Measurements from ENCODE around the gene KLK2.

The KLK2 gene

GRCh38 chr19:50924586-50924985, 51.3 kb downstream of the KLK2 start:
- no peak for DNase-seq (ENCODE audit: low read depth)

DNA sequence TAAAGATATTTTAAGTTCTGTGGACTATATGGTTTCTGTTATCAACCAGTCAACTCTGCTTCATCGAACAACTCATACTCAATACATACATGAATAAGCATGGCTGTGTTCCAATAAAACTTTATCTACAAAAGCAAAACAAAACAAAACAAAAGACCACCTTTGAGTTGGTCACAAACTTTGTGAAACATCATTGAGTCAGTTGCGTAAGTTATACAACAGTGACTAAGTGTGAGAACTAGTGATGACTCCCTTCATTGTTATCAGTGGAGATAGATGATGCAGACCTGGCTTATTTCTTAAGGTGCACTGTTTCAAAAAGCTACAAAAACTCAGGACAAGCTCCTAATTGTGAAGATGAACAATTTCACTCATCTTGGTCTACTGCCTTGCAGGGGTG, 52.5 kb downstream of the KLK2 start:
- DNase-seq (ENCODE audit: low read depth): no peak

- no peak for DNase-seq (ENCODE audit: low read depth)
These were observed 52.9 kb downstream of the KLK2 start for GRCh38 chr19:50926144-50926543.

DNA sequence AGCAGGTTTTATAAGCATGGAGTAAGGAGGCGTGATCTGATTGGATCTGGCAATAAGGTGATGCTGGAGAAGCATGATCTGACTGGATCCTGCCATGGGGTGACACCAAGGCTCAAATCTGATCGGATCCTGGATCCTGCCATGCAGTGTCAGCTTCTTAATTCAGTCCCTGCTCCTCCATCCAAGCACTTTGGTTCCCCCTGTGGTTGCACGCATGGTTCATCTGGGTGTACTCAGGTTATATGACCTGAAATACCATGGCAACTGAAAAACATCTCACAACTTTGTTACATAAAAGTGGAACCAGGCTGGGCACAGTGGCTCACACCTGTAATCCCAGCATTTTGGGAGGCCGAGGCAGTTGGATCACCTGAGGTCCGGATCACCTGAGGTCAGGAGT, 55.6 kb downstream of the KLK2 start:
- no peak for DNase-seq (ENCODE audit: low read depth)
